IPS DF 19.7 (cell line): Measurements from ENCODE around the gene RNASET2.
"Not testable (repeated sequence)": the region's sequence is repeated elsewhere in the genome, so short reads cannot be mapped to it uniquely, and the experiment has no call there.

ENCODE experiments used
- DNase-seq: peaks from one replicate; pipeline ENCODE4 v3.0.0-alpha.2; 2013; ENCODE audit warnings: low read depth, low spot score

The RNASET2 gene

GRCh38 chr6:166903500-166903899 is 52.9 kb downstream of the RNASET2 start:
- no peak for DNase-seq

- DNase-seq, result no peak
Observed at GRCh38 chr6:166903027-166903426, 53.3 kb downstream of the RNASET2 start.

GRCh38 chr6:166902211-166902755 is 54.1 kb downstream of the RNASET2 start:
- DNase-seq, result no peak

DNA sequence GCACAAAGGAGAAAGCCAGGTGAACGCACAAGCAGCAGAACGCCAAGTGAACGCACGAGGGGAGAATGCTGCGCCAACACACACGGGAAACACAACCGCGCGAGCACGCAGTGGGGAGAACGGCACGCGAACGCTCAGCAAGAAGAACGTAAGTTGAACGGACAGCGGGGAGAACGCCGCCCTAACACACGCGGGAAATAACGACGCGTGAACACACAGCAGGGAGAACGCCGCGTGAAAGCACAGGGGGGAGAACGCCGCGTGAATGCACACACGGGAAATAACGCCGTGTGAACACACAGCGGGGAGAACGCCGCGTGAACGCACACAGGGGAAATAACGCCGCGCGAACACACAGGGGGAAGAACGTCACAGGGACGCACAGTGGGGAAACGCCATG is 54.7 kb downstream of the RNASET2 start:
- DNase-seq, result no peak

GRCh38 chr6:166900956-166901607 is 55.3 kb downstream of the RNASET2 start:
- no peak for DNase-seq

DNA sequence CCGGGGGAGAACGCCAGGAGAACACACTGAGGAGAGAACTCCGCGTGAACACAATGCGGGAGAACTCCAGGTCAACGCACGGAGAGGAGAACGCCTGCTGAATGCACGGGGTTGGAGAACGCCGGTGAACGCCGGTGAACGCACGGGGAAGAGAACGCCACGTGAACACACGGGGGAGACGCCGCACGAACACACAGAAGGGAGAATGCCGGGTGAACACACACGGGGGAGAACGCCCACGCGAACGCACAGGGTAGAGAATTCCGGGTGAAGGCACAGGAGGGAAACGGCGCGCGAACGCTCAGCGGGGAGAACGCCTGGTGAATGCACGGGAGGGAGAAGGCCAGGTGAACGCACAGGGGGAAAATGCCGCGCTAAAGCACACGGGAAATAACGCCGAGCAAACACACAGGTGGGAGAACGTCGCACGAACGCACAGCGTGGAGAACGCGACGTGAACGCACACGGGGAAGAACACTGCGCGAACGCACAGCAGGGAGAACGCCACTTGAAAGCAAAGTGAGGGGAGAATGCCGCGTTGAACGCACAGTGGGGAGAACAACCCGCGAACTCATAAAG is 56.1 kb downstream of the RNASET2 start:
- no peak for DNase-seq

DNA sequence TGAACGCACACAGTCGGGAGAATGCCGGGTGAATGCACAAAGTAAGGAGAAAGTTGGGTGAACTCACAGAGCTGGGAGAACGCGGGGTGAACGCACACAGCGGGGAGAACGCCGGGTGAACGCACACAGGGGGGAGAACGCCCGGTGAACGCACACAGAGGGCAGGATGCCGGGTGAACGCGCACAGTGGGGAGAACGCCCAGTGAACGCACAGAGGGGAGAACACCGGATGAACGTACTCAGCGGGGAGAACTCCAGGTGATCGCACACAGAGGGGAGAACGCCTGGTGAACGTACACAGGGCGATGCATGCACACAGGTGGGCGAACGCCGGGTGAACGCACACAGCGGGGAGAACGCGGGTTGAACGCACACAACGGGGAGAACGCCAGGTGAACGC is 57.4 kb downstream of the RNASET2 start:
- DNase-seq, result no peak

DNA sequence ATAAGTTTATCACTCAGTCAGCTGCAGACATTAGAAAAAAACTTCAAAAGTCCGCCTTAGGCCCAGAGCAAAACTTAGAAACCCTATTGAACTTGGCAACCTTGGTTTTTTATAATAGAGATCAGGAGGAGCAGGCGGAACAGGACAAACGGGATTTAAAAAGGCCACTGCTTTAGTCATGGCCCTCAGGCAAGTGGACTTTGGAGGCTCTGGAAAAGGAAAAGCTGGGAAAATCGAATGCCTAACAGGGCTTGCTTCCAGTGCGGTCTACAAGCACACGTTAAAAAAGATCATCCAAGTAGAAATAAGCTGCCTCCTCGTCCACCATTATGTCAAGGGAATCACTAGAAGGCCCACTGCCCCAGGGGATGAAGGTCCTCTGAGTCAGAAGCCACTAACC is 61.7 kb downstream of the RNASET2 start:
- DNase-seq, result not testable (repeated sequence)

- DNase-seq, result not testable (repeated sequence)
Observed at GRCh38 chr6:166892472-166892871, 63.9 kb downstream of the RNASET2 start.

DNA sequence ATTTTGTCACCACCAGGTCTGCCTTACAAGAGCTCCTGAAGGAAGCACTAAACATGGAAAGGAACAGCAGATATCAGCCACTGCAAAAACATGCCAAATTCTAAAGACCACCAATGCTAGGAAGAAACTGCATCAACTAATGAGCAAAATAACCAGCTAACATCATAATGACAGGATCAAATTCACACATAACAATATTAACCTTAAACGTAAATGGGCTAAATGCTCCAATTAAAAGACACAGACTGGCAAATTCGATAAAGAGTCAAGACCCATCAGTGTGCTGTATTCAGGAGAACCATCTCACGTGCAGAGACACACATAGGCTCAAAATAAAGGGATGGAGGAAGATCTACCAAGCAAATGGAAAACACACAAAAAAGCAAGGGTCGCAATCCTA is 69.6 kb downstream of the RNASET2 start:
- DNase-seq, result not testable (repeated sequence)

DNA sequence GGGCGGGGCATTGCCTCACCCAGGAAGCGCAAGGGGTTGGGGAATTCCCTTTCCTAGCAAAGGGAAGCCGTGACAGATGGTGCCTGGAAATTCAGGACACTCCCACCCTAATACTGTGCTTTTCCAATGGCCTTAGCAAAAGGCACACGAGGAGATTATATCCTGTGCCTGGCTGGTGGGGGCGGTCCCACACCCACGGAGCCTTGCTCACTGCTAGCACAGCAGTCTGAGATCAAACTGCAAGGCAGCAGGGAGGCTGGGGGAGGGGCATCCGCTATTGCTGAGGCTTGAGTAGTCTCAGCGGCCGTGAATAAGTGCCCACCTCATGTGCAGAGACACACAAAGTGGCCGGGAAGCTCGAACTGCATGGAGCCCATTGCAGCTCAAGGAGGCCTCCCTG is 71.4 kb downstream of the RNASET2 start:
- not testable (repeated sequence) for DNase-seq

GRCh38 chr6:166879594-166879993 is 76.8 kb downstream of the RNASET2 start:
- DNase-seq, result no peak
